GM11168 (cell line): ENCODE results near the gene CFAP46.

Experiments
- in situ Hi-C: fragments of 300-500 bp; cut with MboI; formaldehyde crosslinking; loops from one replicate; pipeline ENCODE4 v1.12.0; 2022; ENCODE audit warnings: low sequenced_read_pairs; ENCODE audit not compliant: unreplicated experiment

CFAP46 gene

DNA sequence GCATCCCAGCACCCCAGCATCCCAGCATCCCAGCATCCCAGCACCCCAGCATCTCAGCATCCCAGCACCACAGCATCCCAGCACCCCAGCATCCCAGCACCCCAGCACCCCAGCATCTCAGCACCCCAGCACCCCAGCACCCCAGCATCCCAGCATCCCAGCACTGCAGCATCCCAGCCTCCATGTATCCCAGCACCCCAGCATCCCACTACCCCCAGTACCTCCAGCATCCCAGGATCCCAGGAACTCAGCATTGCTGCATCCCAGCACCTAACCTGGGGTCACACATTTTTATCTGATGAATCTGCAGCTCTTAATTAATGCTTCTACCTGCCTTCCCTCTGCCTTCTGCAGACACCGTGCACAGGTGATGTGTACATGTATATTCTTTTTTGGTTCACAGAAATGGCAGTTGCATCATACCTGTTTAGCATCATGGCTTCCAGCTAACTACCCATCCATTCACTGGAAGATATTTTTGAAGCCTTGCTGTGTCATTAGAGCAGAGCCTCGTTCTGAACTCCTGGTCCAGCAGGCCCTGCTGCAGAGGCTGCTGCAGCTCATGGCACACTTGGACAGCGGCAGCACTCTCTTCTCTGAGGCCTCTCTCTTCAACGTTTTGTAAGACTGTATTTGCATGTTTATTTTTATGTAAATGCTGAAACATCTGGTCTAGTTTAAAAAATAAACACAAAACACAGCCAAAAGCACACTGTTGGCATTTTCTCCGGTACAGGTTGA lies 4.6 kb upstream of the CFAP46 start:
- in situ Hi-C loops: no loop called here

DNA sequence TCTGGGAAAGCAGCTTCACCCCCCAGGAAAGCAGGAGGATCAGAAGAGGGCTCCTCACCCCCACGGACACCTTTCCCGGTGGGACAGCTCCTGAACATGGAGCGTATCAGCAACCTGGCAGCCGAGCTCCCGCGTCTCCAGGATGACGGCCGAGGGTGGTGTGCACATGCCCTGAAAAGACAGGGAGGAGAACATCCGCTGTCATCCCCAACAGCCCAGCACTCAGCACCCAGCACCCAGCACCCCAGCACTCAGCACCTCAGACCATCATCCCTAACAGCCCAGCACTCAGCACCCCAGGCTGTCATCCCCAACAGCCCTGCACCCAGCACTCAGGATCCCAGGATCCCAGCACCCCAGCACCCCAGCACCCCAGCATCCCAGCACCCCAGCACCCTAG lies 3.9 kb upstream of the CFAP46 start:
- in situ Hi-C loops: no loop called here

DNA sequence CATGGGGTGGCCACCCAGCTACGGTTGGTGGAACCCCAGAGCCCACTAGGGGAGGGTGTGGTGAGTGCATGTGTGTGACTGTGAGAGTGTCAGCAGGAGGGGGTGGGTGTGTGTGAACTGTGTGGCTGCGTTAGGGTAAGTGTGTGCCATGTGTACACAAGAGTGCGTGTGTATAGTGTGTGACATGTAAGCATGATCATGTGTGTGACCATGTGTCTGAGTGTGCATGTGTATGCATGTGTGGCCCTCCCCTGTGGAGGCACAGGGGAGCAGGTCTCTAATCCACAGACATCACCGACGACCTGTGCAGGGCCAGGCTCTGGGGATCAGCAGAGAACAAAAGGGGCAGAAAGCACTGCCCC lies 3.5 kb upstream of the CFAP46 start:
- in situ Hi-C loops: no loop called here

DNA sequence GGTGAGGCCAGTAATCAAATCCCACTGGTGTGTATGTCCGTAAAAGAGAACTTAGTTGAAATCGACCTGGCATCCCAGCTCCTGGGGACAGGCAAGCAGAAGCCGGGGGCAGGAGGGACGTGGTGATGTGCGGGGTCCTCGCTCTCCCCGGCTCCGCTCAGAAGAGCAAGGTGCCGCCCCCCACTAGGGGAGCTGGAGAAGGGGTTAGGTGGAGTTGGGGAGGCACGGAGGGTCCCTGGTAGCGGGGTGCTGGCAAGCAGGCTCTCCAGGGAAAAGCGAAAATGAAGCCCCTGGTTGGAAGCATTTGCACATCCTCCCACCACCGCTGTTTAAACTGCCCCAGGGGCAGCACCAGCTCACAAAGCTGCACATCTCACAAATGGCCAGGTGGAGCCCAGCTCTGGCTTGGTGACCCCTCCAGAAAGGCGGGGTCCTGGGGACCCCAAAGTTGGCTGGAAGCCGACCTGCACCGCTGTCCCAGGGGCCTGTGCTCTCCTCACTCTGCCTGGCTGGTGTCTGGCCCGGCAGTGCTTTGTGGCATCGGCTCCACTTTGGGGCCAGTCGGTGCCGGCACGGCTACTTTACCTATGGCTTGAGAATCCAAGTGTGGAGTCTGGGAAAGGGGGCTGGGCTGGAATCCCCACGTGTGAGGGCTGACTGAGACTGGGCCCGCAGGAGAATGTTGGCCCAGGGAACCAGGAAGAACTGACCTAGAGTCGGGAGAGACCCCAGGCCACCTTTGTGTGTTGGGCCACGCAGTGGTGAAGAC lies 2.9 kb upstream of the CFAP46 start:
- in situ Hi-C loops: no loop called here

DNA sequence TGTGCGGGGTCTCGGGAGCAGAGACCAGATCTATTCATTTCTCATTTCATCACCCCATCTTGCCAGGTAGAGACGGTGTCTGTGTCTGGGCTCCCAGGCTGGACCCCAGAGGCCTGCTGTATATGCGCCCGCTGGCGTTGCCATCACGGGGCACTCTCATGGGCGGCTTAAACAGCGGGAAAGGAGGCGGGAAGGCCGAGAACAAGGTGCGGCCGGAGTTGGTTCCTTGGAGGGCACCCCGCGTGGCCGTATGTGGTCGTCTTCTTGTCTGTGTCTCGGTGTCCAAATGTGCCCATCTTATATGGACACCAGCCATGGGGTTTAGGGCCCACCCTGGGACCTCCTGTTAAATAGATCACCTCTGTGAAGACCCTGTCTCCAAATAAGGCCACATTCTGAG lies 2.1 kb upstream of the CFAP46 start:
- in situ Hi-C loops: no loop called here

DNA sequence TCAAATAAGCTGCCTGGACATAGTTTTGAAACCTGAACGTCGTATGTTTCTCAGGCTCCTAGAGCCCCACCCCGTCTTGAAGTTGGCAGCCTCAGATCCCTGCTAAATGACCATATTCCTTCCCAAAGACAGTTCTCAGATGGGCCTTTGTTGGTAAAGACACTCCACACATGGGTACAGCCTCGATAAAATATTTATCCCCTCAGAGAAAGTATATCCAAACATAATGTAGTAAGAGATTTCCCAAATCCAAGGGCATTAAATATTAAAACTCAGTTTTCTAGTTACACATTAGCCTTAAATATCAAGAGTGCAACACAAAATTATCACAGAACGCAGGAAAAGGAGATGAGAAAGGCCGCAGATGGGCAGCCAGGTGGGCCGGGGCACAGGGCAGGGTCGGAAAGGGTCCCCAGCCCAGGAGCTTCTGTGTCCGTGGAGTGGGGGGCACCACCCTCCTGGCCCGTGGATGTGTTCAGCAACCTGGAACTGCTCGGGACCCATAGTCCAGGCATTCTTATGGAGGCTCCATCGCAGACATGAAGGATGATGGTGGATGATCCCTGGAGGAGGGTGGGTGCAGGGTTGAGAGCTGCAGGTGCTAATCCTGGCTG lies 1.5 kb upstream of the CFAP46 start:
- in situ Hi-C loops: no loop called here

DNA sequence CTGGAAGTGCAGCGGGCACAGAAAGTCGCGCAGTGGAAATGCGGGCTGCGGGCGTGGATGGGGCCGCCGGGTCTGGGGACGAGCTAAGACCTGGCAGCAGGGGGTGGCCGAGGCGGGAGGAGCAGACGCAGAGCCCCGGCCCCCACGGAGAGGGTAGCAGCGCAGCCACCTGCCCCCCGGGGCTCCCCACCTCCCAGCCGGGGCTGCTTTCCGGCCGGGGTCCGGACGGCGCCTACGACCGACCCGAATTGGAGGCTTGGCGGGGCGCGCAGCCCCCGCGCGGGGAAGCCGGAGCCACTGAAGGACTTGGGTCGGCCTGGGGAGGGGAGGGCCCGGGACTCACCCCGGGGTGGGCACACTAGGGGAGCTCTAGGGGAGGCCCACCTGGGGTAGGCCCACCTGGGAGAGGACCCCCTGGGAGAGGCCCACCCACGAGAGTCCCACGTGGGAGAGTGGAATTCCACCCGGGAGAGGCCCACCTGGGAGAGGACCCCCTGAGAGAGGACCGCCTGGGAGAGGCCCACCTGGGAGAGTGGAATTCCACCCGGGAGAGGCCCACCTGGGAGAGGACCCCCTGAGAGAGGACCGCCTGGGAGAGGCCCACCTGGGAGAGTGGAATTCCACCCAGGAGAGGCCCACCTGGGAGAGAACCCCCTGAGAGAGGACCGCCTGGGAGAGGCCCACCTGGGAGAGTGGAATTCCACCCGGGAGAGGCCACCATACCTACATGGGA lies 854 bp upstream of the CFAP46 start:
- in situ Hi-C loops: no loop called here

DNA sequence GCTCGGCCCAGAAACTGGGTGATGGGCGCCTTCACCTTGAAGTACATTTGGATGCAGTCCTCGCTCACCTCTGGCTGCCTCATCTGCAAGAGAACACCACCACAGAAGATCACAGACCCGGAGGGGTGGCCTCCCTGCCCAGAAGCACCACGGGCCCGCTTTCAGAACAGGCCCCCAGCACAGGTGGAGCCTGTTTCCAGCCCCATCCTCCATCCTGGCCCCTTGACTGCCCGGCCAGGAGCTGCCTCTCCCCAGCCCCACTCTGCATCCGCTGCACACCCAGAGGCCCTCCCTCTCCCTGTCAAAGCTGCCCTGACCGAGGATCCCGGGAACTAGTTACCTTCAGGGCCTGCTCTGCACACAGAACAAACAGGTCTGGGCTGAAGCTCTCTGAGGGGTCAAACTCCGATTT lies 724 bp downstream of the CFAP46 start:
- in situ Hi-C loops: no loop called here

DNA sequence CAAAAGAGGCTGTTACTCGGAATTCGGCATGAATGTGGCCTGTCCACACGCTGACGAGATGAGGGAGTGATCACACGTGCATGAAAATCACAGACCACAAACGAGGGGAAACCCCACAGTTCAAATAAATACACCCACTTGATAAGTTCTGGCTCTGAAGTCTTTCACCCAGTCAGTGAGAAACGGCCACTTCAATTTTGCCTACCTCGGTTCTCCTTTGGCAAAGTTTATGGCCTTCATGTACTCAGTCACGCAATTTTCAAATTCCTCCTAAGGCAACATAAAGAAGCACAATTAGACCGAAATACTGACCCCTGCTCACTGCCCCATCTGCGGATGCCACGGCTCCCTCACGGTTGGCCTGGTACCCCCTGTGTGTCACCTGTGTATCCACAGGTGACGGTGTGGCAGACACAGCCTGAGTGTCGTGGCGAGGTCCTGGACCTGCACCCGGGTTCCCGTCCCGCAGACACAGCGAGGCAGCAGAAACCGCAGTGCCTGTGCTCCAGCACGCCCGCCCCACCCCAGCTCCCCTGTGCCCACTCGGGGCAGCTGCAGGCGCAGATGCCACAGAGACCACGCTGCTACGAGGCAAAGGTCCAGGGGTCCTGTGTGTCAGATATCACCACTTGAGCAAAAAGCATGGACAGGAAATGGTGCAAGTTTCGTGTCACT lies 1.4 kb downstream of the CFAP46 start:
- in situ Hi-C loops: no loop called here

DNA sequence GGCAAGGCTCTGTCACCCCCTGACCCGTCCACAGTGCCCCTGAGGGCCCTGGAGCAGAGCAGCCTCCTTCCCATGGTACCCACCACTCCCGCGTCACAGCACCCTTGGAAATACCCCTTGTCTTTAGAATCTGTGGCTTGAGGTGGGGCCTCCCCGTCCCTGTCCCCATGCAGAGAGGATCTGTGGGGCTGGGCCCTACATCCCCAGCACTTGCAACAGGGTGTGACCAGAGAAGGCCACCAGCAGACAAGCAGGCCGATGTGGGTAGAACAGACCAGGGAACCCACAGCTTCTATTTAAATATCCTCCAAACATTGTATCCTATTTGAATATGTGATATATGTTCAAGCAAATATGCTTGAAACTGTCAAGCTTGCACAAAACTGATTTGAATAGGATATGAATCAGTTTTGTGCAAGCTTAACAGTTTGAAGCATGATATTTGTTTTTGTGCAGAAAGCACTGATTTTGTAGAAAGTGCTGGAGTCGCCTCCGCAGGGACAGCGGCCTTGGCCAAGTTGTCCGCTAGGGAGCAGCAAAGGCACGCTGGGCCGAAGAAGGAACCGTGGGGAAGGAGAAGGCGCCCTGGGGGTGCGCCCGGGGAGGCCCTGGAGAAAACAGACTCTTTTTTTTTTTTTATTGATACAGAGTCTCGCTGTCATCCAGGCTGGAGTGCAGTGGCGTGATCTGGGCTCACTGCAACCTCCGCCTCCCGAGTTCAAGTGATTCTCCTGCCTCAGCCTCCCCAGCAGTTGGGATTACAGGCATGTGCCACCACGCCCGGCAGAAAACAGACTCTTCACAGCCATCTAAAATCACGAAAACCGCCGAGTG lies 2.2 kb downstream of the CFAP46 start:
- in situ Hi-C loops: no loop called here

DNA sequence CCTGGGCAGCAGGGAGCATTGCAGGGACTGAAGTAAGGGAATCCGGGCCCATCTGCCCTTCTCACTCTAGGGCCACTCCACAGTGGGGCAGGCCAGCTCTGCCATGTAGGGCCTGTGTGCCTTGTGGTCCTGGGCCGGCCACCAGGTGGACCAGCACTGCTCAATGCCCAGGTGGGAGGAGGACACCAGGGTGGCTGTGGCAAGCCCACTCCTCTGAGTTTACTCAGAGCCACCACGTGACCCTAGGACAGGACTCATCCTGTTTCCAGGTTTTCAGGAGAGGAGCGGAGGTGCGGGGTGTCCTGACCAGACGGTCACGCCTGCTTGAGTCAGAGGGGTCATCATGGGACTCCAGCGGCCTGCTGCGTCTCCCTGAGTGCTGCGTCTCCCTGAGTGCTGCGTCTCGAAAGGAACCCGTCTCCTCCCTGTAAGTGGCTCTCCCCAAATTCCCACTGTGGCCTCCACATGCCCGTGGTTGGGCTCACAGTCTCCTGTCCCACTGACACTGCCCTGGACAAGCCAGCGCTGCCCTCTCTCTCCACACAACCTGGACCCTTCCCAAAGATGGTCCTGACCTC lies 2.9 kb downstream of the CFAP46 start:
- in situ Hi-C loops: no loop called here

DNA sequence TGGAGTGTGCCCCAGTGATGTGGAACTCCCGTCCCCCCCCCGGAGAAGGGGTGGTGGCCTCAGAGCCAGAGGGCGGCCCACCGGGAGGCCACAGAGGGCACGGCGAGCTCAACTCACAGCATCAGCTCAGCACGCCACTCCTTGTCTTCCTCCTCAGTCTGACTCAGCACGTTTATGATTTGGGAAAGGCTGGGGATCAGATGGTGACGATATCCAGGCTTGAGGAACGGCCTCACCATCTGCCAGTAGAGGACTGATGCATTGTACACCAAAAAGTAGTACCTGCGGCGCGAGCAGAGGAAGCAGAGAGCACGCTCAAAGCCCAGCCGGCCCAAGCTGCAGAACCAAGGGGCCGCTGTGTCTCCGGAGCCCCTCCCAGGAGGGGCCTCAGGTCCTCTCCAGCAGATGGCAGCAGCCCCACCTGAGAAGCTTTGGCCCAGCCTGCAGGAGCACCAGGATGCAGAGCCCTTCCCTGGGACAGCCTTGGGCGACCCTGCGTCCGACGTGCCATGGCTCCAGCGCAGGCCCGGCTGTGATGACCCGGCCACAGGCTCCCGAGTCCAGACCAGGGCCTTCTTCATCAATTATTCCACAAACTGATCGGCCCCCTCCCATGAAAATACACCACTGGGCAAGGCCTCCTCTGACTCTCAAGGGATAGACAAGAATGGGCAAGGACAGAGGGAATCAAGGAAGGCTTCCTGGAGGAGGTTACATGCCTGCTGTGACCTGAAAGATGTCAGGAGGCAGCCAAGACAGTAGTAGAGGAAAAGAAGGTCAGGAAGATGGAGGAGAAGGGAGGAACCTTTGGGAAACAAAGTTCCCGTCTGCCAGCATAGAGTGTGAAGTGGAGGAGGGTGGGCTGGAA lies 3.7 kb downstream of the CFAP46 start:
- in situ Hi-C loops: no loop called here

DNA sequence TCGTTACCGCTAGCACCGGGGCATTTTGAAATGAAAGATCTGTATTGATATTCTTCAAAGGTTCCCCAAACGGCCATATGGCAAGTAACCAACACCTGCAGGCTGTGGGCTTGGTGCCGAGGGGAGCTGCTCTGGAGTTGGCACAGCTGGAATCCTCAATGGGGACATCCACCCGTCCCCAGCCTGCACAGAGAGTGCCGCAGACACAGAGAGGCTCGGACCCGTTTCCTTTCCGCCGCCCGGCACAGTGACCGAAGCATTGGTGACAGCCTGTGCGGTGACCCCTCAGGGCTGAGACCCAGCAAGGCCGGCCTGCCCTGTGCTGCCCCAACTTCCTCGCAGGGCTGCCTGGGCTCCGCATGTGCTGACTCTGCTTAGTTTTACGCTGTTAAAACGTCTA lies 4.5 kb downstream of the CFAP46 start:
- in situ Hi-C loops: no loop called here

DNA sequence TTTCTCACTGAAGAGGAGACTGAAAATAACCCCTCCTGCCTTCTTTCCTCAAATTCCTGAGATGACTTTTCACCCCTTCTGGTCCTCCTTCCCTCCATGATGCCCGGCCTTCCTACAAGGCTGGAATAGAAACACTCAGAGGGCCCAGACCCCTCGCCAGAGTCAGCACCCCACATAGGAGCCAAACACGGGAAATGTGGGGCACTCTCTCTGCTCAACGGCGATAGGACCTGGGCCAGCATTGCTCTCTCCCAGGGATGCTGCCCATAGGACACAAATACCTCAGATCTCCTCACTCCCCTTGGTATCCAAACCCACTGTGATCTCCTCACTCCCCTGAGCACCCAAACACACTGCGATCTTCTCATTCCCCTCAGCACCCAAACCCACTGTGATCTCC lies 7.4 kb downstream of the CFAP46 start:
- in situ Hi-C loops: no loop called here

DNA sequence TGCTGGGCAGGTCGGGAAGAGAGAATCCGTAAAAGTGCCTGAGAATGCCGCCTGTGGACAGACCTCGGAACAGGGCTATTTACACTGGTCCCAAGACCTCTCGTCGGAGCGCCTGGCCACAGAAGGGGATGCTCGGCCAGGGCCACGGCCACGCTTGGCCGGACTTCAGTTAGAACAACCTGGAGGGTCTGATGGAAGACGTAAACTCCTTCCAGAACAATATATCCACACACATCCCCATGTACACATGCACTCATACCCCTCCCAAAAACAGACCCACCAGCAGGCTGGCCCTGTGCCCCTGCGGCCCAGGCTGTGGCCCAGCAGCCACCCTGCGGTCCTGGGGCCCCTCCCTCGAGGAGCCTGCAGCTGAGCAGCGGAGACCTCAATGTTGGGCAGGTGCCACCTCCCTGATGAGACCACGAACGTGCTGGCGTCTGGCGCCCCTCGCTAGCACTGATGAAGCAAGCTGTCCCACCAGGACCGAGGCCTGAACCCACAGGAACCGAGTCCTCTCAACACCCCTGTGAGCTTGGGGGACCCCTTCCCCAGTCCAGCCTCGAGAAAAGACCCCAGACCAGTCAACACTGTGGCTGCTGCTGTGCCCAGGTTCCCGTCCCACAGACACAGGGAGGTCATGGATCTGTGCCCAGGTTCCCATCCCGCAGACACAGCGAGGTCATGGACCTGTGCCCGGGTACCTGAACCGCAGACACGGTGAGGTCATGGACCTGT lies 8.9 kb downstream of the CFAP46 start:
- in situ Hi-C loops: no loop called here

DNA sequence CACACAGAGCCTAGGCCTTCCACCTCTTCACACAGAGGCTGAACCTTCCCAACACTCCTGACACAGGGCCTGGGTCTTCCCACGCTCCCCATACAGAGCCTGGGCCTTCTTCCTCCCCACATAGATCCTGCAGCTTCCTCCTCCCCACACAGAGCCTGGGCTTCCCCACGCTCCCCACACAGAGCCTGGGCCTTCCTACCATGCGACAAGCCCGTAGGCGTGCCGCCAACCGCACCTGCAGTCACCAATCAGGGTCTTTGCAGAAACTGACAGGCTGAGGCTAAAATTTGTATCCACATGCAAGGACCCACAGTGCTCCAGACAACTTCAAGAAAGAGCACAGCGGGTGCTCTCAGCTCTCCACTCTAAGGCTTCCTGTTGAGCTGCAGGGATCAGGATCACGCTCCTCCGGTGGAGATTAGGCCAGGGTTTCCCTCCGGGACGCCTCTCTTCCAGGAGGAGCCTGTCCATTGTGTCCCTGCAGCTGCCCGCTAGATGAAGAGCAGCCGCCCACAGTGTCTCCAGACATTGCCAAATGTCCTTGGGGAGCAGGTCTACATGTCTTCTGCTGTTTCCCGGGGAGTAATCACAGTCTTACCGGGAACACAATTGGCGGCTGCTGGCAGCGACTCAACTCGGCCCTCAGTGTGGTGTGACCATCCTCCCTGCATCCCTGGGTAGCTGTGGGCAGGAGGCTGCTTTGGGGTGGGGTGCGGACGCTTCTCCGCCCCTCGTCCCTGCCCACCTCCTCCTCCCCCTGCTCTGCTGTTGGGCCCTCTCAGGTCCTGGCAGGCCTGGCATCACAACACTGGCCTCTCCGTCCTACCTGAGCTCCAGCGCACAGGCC lies 9.7 kb downstream of the CFAP46 start:
- in situ Hi-C loops: no loop called here
